NAMALWA (cell line): Measurements from ENCODE around the gene DNAH12.
A peak's percentile ranks its signal among the peaks of the same experiment; 100 is the strongest.
"Not testable (repeated sequence)": the region's sequence is repeated elsewhere in the genome, so short reads cannot be mapped to it uniquely, and the experiment has no call there.

ENCODE experiments used
- DNase-seq: peaks from one replicate; pipeline ENCODE4 v3.0.0-alpha.2; 2015; ENCODE audit warnings: low spot score

DNAH12 gene

DNA sequence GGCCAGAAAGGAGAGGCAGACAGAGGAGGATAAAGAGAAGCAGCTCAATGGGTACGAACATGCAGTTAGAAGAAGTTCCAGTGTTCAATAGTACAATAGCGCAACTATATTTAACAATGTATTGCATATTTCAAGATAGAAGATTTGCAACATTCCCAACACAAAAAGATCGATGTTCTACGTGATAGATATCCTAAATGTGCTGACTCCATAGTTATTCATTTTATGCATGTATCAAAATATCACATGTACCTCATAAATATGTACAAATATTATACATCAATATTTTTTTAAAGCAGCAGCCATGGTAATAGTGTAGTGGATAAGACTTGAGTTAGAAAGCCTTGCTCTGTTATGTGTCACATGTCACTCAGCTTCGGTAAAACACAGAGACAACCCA is 141.5 kb downstream of the DNAH12 start:
- DNase-seq = no peak

DNA sequence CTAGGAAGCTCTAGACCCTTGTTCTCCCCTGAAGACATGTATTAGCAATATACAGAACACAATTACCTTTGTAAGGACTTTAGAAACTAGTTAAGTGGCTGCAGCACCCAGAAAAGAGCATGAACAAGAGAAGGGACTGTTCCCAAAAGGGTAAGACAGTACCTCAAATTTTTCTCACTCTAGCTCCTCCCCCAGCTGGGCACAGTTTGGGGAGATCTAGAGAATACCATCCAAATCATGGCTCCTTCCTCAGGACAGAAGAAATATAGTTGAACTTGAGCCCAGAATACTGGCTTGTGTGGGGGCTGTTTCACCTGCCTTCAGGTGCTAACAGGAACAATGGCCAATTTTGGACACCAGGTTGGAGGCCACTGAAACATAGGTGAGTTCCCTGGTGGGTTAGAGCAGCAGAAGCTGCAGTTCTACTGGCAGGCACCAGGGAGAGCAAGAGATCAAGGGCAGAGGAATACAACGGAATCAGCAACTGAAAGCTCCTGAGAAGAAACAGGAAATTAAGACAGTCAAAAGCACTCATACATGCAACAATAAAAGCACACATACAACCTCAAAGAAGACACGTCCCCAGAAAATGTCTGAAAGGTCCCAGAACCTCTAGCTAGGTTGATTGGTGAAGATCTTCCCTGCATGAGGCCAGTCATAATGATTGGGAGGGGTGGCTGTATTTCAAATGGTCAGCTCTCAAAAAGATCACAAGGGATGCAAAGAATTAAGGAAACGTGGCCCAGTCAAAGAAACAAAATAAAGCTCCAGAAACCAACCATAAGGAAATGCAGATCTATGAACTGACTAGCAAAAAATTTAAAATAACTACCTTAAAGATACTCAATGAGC is 146.7 kb downstream of the DNAH12 start:
- DNase-seq = peak; percentile 74

DNA sequence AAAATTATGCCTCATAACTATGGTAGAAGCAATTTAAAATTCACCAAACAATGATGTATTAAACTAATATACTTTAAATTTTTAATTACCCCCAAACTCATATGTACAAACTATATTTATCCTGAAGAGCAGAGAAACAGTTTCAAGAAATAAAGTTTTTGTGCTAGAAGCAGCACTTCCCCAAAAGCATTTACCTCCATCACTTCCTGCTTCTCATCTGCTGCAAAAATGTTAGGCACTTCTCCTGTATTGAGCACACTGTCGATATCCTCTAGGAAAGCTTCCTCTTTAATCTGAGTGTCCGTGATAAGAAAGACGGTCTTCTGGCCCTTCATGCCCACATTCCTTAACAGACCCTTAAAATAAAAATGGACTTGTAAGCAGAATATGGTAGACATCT is 150.2 kb downstream of the DNAH12 start:
- peak; percentile 5 for DNase-seq

GRCh38 chr3:57391767-57392166 is 152.4 kb downstream of the DNAH12 start:
- no peak for DNase-seq

DNA sequence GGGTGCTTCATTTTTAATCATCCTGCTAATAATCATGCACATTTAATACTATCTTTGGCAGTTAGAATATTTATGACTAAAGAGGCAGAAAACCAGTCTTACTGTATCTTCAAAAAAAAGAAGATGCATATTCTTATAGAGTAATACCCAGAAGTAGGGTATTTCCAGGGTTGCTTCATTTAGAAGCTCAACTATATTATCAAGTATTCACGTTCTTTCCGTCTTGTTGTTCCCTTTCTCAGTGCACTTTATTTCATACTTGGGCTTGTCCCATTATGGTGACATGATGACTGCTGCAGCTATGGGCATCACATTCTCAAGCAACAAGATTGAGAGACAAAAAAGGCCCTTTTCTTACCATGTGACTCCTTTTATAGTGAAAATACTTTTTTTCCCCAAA is 154.9 kb downstream of the DNAH12 start:
- DNase-seq = no peak

- no peak for DNase-seq
Observed at GRCh38 chr3:57386307-57386706, 157.8 kb downstream of the DNAH12 start.

DNA sequence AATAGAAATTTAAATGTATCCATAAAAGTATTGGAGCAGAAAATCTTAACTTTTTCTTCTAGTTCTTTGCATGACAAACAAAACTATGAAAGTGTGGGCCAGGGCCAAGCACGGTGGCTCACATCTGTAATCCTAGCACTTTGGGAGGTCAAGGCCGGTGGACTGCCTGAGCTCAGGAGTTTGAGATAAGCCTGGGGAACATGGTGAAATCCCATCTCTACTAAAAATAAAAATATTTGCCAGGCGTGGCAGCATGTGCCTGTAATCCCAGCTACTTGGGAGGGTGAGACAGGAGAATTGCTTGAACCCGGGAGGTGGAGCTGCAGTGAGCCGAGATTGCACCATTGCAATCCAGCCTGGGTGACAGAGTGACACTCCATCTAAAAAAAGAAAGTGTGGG is 158.6 kb downstream of the DNAH12 start:
- DNase-seq = no peak

DNA sequence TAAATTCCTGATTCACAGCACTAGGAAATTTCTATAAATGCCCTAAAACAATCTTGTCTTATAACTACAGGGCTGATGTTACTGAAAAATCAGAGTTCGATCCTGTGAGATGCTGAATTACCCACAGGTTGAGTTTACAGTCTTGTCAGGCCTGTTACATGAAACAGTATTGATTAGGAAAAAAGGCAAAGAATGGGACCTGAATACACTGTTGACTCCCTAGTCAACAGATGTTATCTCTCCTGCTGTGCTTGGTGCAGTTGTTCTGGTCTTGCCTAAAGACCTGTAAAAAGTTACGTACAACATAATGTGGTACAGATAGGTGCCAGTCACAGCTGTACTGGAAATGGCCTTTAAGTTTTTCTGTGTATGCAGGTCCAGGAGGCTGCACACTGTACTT is 160.3 kb downstream of the DNAH12 start:
- DNase-seq = no peak

DNA sequence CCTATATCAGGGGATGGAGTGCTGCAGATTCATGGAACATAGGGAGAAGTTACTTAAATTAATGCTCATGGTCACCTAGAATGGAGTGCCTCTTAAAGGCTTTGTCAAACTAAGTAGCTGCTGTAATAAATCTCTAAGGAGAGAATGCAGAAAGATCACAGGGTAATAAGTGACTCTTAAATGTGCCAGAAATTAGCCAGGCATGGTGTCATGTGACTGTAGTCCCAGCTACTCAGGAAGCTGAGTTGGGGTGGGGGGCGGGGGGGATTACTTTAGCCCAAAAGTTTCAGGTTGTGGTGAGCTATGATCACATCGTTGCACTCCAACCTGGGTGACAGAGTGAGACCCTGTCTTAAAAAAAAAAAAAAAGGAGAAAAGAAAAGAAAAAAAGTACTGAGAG is 160.7 kb downstream of the DNAH12 start:
- no peak for DNase-seq

DNA sequence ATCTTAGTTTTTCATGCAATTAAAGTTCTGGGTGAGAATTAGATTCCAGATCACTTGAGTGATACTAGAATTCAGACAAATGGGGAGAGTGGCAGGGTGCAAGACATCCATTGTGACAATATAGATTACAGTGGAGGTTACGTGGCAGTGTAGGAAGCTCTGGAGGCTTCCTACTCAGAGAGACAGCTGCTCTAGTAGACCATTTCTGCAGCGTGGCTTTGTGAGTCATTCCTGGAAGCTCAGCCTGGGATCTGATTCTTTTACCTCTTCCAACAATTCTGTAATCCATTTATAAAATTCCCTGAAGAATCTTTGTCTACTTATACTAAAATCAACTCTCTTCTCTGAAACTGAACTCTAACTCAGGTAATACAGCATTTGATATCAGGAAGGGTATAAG is 161.2 kb downstream of the DNAH12 start:
- no peak for DNase-seq

DNA sequence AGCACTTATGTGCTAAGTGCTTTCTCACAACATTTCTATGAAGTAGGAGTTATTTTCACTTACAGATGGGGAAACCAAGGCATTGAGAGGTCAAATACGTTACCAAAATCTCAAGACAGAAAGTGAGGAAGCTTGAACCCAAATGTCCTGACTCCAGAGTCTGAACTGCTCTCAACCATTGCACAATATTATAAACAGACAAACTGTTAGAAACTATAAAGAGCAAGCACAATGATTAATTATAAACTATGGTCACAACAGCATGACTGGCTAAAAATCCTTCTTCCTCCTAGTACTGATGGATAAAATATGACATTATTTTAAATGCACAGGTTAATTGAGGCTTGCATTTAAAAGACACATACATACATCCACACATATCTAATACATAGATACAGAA is 173.8 kb downstream of the DNAH12 start:
- DNase-seq = no peak

- DNase-seq = not testable (repeated sequence)
Observed at GRCh38 chr3:57365089-57365488, 179.1 kb downstream of the DNAH12 start.

GRCh38 chr3:57356275-57356674 is 187.9 kb downstream of the DNAH12 start:
- not testable (repeated sequence) for DNase-seq

- peak; percentile 1 for DNase-seq
Observed at GRCh38 chr3:57354768-57355167, 189.4 kb downstream of the DNAH12 start.

DNA sequence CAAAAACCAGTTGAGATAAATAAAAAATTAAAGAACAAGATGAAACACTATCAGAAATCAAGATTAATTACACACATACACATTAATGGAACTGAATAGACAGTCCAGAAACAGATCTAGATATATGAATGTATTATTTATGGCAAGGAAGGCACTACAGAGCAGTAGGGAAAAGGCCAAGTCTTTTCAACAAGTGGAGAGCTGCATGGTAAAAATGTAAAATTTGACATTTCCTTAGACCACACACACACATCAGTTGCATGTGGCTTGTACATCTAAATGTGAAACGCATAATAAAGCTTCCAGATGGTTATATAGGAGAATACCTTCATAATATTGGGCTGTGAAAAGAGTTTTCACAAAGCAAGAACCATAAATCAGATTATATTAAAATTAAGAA is 193.9 kb downstream of the DNAH12 start:
- no peak for DNase-seq

- not testable (repeated sequence) for DNase-seq
Observed at GRCh38 chr3:57339071-57339642, 205.0 kb downstream of the DNAH12 start.

GRCh38 chr3:57338272-57339070 is 205.7 kb downstream of the DNAH12 start:
- not testable (repeated sequence) for DNase-seq

DNA sequence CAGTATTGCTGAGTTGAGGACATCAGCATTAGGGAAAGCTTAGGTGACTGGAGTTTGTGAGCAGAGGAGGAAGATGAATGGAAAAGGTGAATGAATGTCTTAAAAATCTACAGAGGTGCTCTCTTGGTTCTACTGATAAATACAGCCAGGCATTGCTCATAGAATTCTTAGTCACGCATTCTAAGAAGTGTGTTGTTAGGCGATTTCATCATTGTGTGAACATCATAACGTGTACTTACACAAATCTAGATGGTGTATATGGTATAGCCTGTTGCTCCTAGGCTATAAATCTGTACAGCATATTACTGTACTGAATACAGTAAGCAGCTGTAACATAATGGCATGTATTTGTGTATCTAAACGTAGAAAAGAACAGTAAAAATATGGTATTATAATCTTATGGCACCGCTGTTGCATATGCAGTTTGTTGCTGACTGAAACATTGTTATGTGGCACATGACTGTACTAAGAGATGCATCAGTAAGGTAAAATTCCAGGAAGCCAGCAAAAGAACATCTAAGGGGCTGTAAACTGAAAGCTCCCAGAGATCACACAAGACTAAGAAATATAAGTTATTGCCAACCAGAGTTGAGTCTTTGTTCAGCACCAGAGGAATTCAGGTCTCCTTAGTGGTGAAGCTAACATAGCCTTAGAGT is 208.7 kb downstream of the DNAH12 start:
- DNase-seq = no peak

GRCh38 chr3:57331078-57331610 is 213.0 kb downstream of the DNAH12 start:
- DNase-seq = peak; percentile 3

DNA sequence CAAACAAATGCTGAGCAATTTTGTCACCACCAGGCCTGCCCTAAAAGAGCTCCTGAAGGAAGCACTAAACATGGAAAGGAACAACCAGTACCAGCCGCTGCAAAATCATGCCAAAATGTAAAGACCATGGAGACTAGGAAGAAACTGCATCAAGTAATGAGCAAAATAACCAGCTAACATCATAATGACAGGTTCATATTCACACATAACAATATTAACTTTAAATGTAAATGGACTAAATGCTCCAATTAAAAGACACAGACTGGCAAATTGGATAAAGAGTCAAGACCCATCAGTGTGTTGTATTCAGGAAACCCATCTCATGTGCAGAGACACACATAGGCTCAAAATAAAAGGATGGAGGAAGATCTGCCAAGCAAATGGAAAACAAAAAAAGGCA is 217.6 kb downstream of the DNAH12 start:
- DNase-seq = not testable (repeated sequence)

GRCh38 chr3:57314204-57314603 is 229.9 kb downstream of the DNAH12 start:
- no peak for DNase-seq

DNA sequence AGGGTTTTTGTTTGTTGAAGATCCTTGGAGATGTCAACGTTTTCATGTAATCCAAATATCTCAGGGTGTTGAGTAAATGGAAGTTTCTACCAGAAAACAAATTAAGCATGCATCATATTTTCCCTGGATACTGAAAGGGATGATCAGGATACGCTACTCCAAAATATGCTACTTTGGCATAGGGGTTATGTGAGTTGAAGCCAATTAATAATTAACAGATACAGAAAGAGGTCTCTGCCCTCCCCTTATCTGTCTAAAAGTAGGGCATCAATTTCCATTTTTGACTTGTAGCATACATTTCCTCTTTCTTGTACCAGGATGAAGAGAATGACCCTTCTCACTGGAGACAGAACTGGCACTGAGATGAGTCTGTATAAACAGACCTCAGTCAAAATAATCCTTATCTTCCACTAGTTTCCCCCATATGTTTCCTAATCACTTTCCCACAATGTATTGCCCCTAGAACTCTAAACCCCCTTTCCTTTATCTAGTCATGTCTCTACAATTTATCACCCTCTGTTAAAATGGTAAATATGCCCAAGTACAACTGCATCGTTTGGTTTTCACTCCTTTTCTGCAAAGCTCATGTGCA is 234.3 kb downstream of the DNAH12 start:
- no peak for DNase-seq
